ENCODE data around the gene ZFAND3.

ZFAND3 gene

DNA sequence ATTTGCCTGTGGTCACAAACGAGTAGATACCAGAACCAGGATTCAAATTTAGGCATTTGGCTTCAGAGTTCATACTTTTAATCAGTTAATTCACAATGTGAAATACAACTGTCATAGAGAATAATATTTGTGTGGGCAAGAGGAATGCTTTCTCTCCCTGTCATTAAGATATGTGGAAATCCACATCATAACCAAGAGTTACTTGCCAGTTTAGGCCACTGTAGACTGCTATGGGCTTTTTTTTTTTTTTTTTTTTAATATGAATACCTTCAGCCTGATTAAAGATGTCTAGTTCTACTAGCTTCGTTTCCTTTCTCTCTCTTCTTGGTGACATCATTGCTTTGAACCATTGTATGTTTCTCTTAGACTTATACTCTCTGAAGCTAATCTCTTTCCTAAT, 244.9 kb downstream of the ZFAND3 start:
- H3K36me3 ChIP-seq: peaks cover 20% of the 10 kb centered on the region
- no peak for DNase-seq
- H3K9me3 ChIP-seq: no peaks in the 10 kb centered on the region
- no peak overlapping the region for H3K4me3 ChIP-seq (ENCODE audit: low read depth, low read length)
- TF ChIP-seq, protein P1, sequence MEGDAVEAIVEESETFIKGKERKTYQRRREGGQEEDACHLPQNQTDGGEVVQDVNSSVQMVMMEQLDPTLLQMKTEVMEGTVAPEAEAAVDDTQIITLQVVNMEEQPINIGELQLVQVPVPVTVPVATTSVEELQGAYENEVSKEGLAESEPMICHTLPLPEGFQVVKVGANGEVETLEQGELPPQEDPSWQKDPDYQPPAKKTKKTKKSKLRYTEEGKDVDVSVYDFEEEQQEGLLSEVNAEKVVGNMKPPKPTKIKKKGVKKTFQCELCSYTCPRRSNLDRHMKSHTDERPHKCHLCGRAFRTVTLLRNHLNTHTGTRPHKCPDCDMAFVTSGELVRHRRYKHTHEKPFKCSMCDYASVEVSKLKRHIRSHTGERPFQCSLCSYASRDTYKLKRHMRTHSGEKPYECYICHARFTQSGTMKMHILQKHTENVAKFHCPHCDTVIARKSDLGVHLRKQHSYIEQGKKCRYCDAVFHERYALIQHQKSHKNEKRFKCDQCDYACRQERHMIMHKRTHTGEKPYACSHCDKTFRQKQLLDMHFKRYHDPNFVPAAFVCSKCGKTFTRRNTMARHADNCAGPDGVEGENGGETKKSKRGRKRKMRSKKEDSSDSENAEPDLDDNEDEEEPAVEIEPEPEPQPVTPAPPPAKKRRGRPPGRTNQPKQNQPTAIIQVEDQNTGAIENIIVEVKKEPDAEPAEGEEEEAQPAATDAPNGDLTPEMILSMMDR (IDR thresholded peaks at IDR 0.05; ENCODE audit: low read depth, low read length): no peak
- H3K27me3 ChIP-seq: no peaks in the 10 kb centered on the region
- peaks cover 17% of the 10 kb centered on the region for H3K4me1 ChIP-seq

DNA sequence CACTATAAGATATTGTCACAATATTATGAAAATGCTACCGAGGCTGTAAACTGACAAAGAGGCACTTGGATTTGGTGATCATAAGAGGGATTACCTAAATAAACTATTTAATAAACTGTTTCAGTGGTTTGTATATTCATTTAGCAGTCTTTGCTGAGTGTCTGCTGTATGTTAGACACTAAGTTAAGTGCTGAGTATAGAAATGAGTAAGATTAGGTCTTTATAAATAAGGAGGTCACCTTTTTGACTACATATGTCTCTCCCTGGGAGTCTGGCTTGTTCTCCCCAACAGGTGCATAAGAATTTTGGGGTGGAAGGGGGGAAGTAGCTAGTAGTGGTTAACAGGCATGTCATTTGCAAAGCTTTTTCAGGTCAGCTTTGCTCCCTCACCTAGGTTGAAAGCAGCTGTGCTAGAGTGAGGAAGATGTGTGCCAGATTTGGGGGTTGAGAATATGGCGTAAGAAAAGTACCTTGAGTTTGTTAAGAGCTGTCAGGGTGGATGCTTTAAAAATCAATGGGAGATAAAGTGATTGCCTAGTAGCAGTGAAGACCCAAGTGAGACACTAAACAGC, 246.3 kb downstream of the ZFAND3 start:
- Histone ChIP-seq H3K36me3 (peaks cover 20% of the 10 kb centered on the region), H3K9me3 (no peaks in the 10 kb centered on the region), H3K4me1 (peaks cover 17% of the 10 kb centered on the region), H3K4me3 (ENCODE audit: low read depth, low read length) (no peak overlapping the region), H3K27me3 (no peaks in the 10 kb centered on the region)
- TF ChIP-seq, protein P1 (IDR thresholded peaks at IDR 0.05; ENCODE audit: low read depth, low read length): no peak
- DNase-seq: no peak

DNA sequence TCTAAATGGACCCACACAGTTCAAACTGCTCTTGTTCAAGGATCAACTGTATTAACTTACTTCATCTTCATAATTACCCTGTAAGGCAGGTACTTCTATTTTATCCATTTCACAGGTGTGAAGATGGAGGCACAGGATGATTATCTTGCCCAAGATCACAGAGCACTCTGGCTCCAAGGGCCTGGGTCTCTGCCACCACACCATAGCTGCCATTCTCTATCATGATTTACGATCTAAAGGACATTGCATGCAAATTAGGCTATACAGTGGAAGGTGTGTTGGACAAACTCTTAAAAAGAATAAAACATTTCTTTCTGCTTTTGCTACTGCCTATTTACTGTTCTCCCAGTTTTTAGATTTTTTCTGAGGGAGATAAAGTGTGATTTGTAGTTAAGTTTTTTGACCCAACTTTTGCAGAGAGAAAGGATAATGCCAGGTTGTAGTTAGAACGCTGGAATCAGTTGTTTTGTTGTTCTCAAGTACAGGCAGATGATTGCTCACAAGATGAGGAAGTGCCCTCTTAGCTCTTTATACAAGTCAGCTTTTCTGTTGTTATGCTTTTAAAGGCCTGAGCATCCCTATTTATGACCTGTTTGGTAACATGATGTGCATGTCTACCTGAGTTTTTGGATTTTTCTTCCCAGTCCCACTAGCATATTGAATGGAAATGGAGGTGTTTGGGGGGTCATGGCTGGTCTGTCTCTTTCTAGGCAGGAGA, 247.9 kb downstream of the ZFAND3 start:
- H3K4me1 ChIP-seq: peaks cover 17% of the 10 kb centered on the region
- no peak for DNase-seq

DNA sequence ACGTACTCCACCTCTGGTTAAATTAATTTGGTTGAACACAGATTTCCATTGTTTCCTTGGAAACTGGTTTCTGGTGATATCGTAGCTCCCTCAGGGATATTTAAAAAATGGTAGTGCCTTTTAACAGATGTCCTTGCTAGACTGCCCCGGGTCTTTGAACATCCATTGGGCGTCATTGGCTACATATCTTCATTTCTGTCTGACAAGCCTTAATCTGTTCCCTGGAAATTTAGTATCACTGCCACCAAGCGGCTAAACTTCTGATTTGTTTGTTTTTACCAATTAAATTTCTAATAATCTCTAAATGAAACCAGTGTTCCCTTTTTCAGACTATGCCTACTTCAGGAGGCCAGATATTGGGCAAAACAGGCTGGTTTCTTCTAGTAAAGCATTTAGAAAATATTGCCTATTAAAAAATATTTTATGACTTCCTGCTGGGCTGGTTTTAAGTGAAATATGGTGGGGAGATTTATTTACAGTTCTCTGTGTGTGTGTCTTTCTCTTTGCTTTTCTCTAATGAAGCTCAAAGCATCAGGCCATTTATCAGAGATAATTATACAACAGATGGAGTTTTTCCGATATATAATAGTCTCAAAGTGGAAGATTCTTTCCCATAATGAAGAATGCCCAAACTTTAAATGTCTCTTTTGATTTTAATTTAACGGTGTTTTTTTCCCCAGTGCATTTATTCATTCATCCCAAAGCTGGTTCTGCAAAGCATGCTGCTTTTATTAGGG, 249.5 kb downstream of the ZFAND3 start:
- TF ChIP-seq, protein P1 (IDR thresholded peaks at IDR 0.05; ENCODE audit: low read depth, low read length): peak; percentile 50
- H3K36me3 ChIP-seq: no peaks in the 10 kb centered on the region
- H3K4me3 ChIP-seq (ENCODE audit: low read depth, low read length): peak overlapping the region; percentile 33
- no peaks in the 10 kb centered on the region for H3K9me3 ChIP-seq
- peak; percentile 68 for DNase-seq
- H3K4me1 ChIP-seq: peaks cover 17% of the 10 kb centered on the region
- no peaks in the 10 kb centered on the region for H3K27me3 ChIP-seq

More for the DNA sequence above, 247.9 kb downstream of the ZFAND3 start:
- H3K9me3 ChIP-seq: no peaks in the 10 kb centered on the region
- peaks cover 9% of the 10 kb centered on the region for H3K36me3 ChIP-seq
- no peak overlapping the region for H3K4me3 ChIP-seq (ENCODE audit: low read depth, low read length)
- H3K27me3 ChIP-seq: no peaks in the 10 kb centered on the region
- TF ChIP-seq, protein P1 (IDR thresholded peaks at IDR 0.05; ENCODE audit: low read depth, low read length): no peak

DNA sequence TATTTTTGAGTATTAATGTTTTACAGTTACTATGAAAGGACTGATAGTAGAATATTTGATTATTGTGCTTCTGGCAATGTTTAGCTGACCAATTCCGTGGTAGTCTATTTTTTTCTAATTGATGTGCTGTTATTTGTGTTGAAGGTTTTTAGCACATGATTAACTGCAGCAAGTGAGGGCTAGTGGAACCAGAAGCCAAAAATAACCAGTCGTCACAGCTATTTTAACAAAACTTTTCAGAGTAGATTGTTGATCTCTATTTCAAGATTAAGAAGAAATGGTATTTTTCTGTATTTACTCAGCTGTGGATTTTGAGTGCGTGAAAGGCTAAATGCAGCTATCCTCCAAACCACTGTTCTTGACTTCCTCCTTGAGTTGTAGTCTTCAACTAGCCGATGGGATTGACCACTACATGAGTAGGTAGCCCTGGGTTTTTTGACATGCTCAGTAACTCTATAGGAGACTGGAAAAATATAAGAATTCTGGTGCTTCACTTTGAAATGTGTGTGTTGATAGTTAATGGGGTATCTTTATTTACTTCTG, 258.0 kb downstream of the ZFAND3 start:
- Histone ChIP-seq H3K4me1 (no peaks in the 10 kb centered on the region), H3K27me3 (no peaks in the 10 kb centered on the region), H3K4me3 (ENCODE audit: low read depth, low read length) (no peak overlapping the region), H3K36me3 (no peaks in the 10 kb centered on the region), H3K9me3 (no peaks in the 10 kb centered on the region)
- no peak for DNase-seq
- TF ChIP-seq, protein P1 (IDR thresholded peaks at IDR 0.05; ENCODE audit: low read depth, low read length): no peak
